Transverse colon (tissue), 4 donors: ENCODE data around the gene SULT1A1. TPM values are rescaled to one million over a fixed set of nuclear protein-coding genes. Genes with fewer than 3 reads are reported as not detected.

Source experiments
- DNase-seq: peaks from one replicate; pipeline ENCODE4 v3.0.0-alpha.2; 2019
- H3K27ac ChIP-seq, 4 donors: fragments of 200-600 bp; sonication (generic); 2 replicates each; pipeline ENCODE4 v1.5.1; 2016 to 2018; ENCODE audit warnings: inconsistent platforms in 4 of 4
- H3K27me3 ChIP-seq: fragments of 200-600 bp; sonication (generic); 2 replicates; pipeline ENCODE4 v1.5.1; 2017; ENCODE audit warnings: inconsistent platforms
- H3K36me3 ChIP-seq, 4 donors: fragments of 200-600 bp; sonication (generic); 2 replicates each; pipeline ENCODE4 v1.5.1; 2017 to 2019; ENCODE audit warnings: inconsistent platforms in 4 of 4
- H3K4me1 ChIP-seq, 4 donors: fragments of 200-600 bp; sonication (generic); 2 replicates each; pipeline ENCODE4 v1.5.1; 2017 to 2020; ENCODE audit warnings: inconsistent platforms in 4 of 4
- H3K4me3 ChIP-seq, 4 donors: fragments of 200-600 bp; sonication (generic); 1 replicate in 1 of 4; 2 replicates in 3 of 4; pipeline versions ENCODE4 v1.5.1 to v1.6.1; 2017 to 2019; ENCODE audit warnings: inconsistent platforms in 4 of 4
- H3K9me3 ChIP-seq, 2 donors: fragments of 200-600 bp; sonication (generic); 2 replicates each; pipeline ENCODE4 v1.5.1; 2017 to 2019; ENCODE audit warnings: inconsistent platforms in 2 of 2
- CTCF ChIP-seq, 5 experiments: fragments of 200-600 bp in 3 of 5; fragments of 450-650 bp in 2 of 5; sonication (generic) in 3 of 5; IDR thresholded peaks; 1 replicate in 2 of 5; 2 replicates in 3 of 5; pipeline ENCODE4 v1.5.1; 2016 to 2017; ENCODE audit warnings: antibody characterized with exemption in 5 of 5, inconsistent platforms in 3 of 5, mild to moderate bottlenecking in 2 of 5, moderate library complexity in 1 of 5
- EP300 ChIP-seq: sonication (generic); formaldehyde crosslinking; IDR thresholded peaks from one replicate; pipeline ENCODE4 v1.6.1; 2017; ENCODE audit warnings: antibody characterized with exemption, low read depth
- POLR2A ChIP-seq: fragments of 450-650 bp; IDR thresholded peaks from one replicate; pipeline ENCODE4 v1.6.1; 2016; ENCODE audit warnings: antibody characterized with exemption, mild to moderate bottlenecking, moderate library complexity
- POLR2AphosphoS5 ChIP-seq, 3 donors: sonication (generic); formaldehyde crosslinking; IDR thresholded peaks; one replicate each; pipeline ENCODE4 v1.6.1; 2016; ENCODE audit warnings: antibody characterized with exemption in 3 of 3
- WGBS, 2 donors: methylation state at CpG; one replicate each; pipeline ENCODE4 v1.1.5; 2018; ENCODE audit warnings: low coverage in 1 of 2; 5-methylcytosine and 5-hydroxymethylcytosine counted together
- in situ Hi-C, 4 donors: fragments of 200-750 bp; cut with MboI; loops; one replicate each; pipeline versions ENCODE4 v1.15.0 to v1.15.1; 2017; ENCODE audit warnings: low sequenced_read_pairs in 3 of 4, low pct_ligation_motif_present in 1 of 4, low pct_unique_long_range_greater_than_20kb in 1 of 4
- intact Hi-C: fragments of 100-400 bp; cut with DNase I; formaldehyde crosslinking; loops from one replicate; pipeline ENCODE4 v1.15.1; 2023; ENCODE audit warnings: low total_unique reads
- total RNA-seq, 4 donors: library from RNA; depleted of rRNA; stranded (reverse); fragments of >200 nt; gene quantifications; one replicate each; pipeline ENCODE4 v1.1.0, GENCODE V29; 2016

Gene SULT1A1
- total RNA-seq, 4 donors from 2014 or later: 137 to 455 (median 280) TPM

DNA sequence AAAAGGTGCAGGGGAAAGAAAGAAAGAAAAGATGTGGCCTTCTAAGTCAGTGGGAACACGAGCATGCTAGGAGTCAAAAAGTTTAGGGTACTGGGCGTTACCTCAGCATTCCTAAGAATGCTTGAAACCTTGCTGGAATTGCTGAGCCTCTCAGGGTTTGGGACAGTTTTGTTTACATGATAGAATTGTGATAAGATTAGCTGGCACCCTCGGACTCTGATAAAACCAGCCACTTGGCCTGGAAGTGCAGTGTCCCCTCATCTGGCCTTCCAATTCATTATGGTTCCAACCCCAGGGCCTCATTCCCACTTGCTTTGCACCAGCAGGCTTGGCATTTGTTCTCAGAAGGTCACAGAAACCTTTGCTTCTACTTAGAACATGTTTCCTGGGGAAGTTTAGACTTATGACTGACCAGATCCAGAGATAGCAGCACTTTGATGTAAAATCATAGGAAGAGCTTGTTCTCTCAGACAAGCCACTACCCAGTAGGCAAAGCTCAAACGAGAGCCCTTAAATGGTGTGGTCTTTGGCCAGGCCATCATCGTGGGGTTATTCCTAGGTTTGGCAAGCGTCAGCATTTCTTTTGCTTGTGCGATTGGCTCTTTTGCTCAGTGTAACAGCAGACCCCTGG is 48.2 kb downstream of the SULT1A1 start:
- WGBS, 2 donors: 79% methylated on average over 3 to 7 of the region's 7 CpGs
- H3K36me3 ChIP-seq: peaks cover 0 to 12% (median 2%) of the 10 kb centered on the region in 4 donors
- no peak overlapping the region for H3K4me3 ChIP-seq
- TF ChIP-seq POLR2A: no peak
- TF ChIP-seq POLR2AphosphoS5 (IDR thresholded peaks at IDR 0.05): no peak
- TF ChIP-seq CTCF (IDR thresholded peaks at IDR 0.05): no peak
- TF ChIP-seq EP300: no peak
- no peaks in the 10 kb centered on the region for H3K27me3 ChIP-seq
- no peaks in the 10 kb centered on the region for H3K9me3 ChIP-seq
- H3K4me1 ChIP-seq: no peaks in the 10 kb centered on the region
- intact Hi-C loops (no loop called here), in situ Hi-C loops (no loop called here)
- DNase-seq: no peak
- no peak overlapping the region for H3K27ac ChIP-seq

GRCh38 chr16:28558456-28558855 is 51.4 kb downstream of the SULT1A1 start:
- H3K4me1 ChIP-seq: peaks cover 5 to 16% (median 9%) of the 10 kb centered on the region in 4 donors
- no peaks in the 10 kb centered on the region for H3K27me3 ChIP-seq
- in situ Hi-C loops (no loop called here), intact Hi-C loops (no loop called here)
- no peak for DNase-seq
- peaks cover 0 to 12% (median 2%) of the 10 kb centered on the region in 4 donors for H3K36me3 ChIP-seq
- 77 to 95% methylated on average over 2 to 3 of the region's 3 CpGs for WGBS, 2 donors
- TF ChIP-seq EP300 (no peak), POLR2A (no peak), CTCF (IDR thresholded peaks at IDR 0.05) (no peak), POLR2AphosphoS5 (IDR thresholded peaks at IDR 0.05) (no peak)
- no peaks in the 10 kb centered on the region for H3K9me3 ChIP-seq
- H3K27ac ChIP-seq: no peak overlapping the region
- no peak overlapping the region for H3K4me3 ChIP-seq

- Histone ChIP-seq H3K27me3 (no peaks in the 10 kb centered on the region), H3K27ac (no peak overlapping the region), H3K4me3 (no peak overlapping the region), H3K4me1 (peaks cover 5 to 20% (median 13%) of the 10 kb centered on the region in 4 donors), H3K9me3 (no peaks in the 10 kb centered on the region), H3K36me3 (peaks cover 0 to 12% (median 2%) of the 10 kb centered on the region in 4 donors)
- intact Hi-C loops (no loop called here), in situ Hi-C loops (no loop called here)
- 87% methylated on average over 2 of the region's 2 CpGs; no CpG with 5 or more reads in 1 of the 2 donors for WGBS, 2 donors
- no peak for DNase-seq
- no peak for TF ChIP-seq POLR2AphosphoS5 (IDR thresholded peaks at IDR 0.05)
- no peak for TF ChIP-seq EP300
These were observed 52.9 kb downstream of the SULT1A1 start for GRCh38 chr16:28556914-28557320.

GRCh38 chr16:28555561-28555960 is 54.3 kb downstream of the SULT1A1 start:
- Histone ChIP-seq H3K4me3 (no peak overlapping the region), H3K36me3 (peaks cover 0 to 12% (median 2%) of the 10 kb centered on the region in 4 donors), H3K27me3 (no peaks in the 10 kb centered on the region), H3K4me1 (peaks cover 5 to 20% (median 13%) of the 10 kb centered on the region in 4 donors), H3K27ac (no peak overlapping the region), H3K9me3 (no peaks in the 10 kb centered on the region)
- in situ Hi-C loops (no loop called here), intact Hi-C loops (no loop called here)
- 72 to 75% methylated on average over 2 of the region's 2 CpGs for WGBS, 2 donors
- TF ChIP-seq POLR2AphosphoS5 (IDR thresholded peaks at IDR 0.05) (no peak), EP300 (no peak), CTCF (IDR thresholded peaks at IDR 0.05) (no peak), POLR2A (no peak)
- no peak for DNase-seq

Other genes starting within 250 kb of the SULT1A1 start
- gene NPIPB6, start 246.5 kb downstream of the SULT1A1 start, total RNA-seq: 10 to 100 TPM in 1 of 4 donors, 1 to 10 TPM in 1, not detected in 2; 5.8 to 12.7 TPM
- gene EIF3CL, start 206.2 kb downstream of the SULT1A1 start, total RNA-seq: 100 to 1,000 TPM; 114 to 406 (median 185) TPM
- 1 to 10 TPM in 1 of 4 donors, under 1 TPM in 1, not detected in 2; 0.68 to 8.6 TPM for gene NPIPB7, start 137.7 kb downstream of the SULT1A1 start, total RNA-seq
- gene CLN3, start 118.0 kb downstream of the SULT1A1 start, total RNA-seq: 100 to 1,000 TPM in 3 of 4 donors, 10 to 100 TPM in 1; 80.2 to 294 (median 154) TPM
- gene APOBR, start 115.4 kb downstream of the SULT1A1 start, total RNA-seq: 10 to 100 TPM; 60.0 to 96.9 (median 61.7) TPM
- not detected for gene IL27, start 103.2 kb downstream of the SULT1A1 start, total RNA-seq
- gene NUPR1, start 71.1 kb downstream of the SULT1A1 start, total RNA-seq: 10 to 100 TPM; 15.3 to 85.6 (median 23.6) TPM
- 10 to 100 TPM; 22.1 to 95.0 (median 32.1) TPM for gene SGF29, start 56.1 kb downstream of the SULT1A1 start, total RNA-seq
- gene SULT1A2, start 13.0 kb downstream of the SULT1A1 start, total RNA-seq: 10 to 100 TPM in 3 of 4 donors, 1 to 10 TPM in 1; 5.0 to 51.1 (median 38.3) TPM
- gene NPIPB8, start 28.0 kb upstream of the SULT1A1 start, total RNA-seq: under 1 TPM in 2 of 4 donors, not detected in 2; 0.27 to 0.32 TPM
- gene EIF3C, start 101.4 kb upstream of the SULT1A1 start, total RNA-seq: 100 to 1,000 TPM; 161 to 301 (median 198) TPM
- 10 to 100 TPM in 3 of 4 donors, not detected in 1; 13.2 to 23.9 (median 19.4) TPM for gene NPIPB9, start 141.7 kb upstream of the SULT1A1 start, total RNA-seq
- 100 to 1,000 TPM in 3 of 4 donors, 10 to 100 TPM in 1; 90.2 to 165 (median 105) TPM for gene ATXN2L, start 213.0 kb upstream of the SULT1A1 start, total RNA-seq
- 100 to 1,000 TPM; 126 to 190 (median 143) TPM for gene TUFM, start 236.3 kb upstream of the SULT1A1 start, total RNA-seq